Mucosa of descending colon (tissue), 3 donors: ENCODE measurements around the gene MBD3L3. TPM values are rescaled to one million over a fixed set of nuclear protein-coding genes. Genes with fewer than 3 reads are reported as not detected.

Experiments used
- ATAC-seq: fragments of 200-7000 bp; cut with Tn5 transposase; one replicate; pipeline ENCODE4 v1.9.1; 2020; ENCODE audit warnings: mild to moderate bottlenecking, moderate library complexity
- DNase-seq, 3 donors: peaks; one replicate each; pipeline ENCODE4 v3.0.0-alpha.2; 2020
- H3K36me3 ChIP-seq: fragments of 200-600 bp; one replicate; pipeline ENCODE4 v1.8.0; 2021; ENCODE audit warnings: low read depth, mild to moderate bottlenecking
- H3K4me1 ChIP-seq: fragments of 200-600 bp; one replicate; pipeline ENCODE4 v1.8.0; 2021; ENCODE audit warnings: low read depth, mild to moderate bottlenecking
- H3K4me3 ChIP-seq: fragments of 200-600 bp; one replicate; pipeline ENCODE4 v1.8.0; 2021; ENCODE audit warnings: mild to moderate bottlenecking
- H3K9me3 ChIP-seq: fragments of 200-600 bp; one replicate; pipeline ENCODE4 v1.8.0; 2021; ENCODE audit warnings: mild to moderate bottlenecking
- intact Hi-C, 2 donors: fragments of 100-400 bp; cut with DNase I in 1 of 2; cut with micrococcal nuclease in 1 of 2; formaldehyde crosslinking; loops; one replicate each; pipeline versions ENCODE4 v1.11.0 to v1.11.1; 2022; cut with DNase I, micrococcal nuclease
- total RNA-seq, 3 donors: library from RNA; stranded (reverse); fragmentation: NEBNext Ultra II Directional in 2 of 3; extraction: Animal tissue kit (Norgen Biotek cat#: 25700) in 2 of 3; gene quantifications; one replicate each; pipeline versions ENCODE4 v1.2.1 to v1.2.4, GENCODE V29; 2021 to 2023
- TF ChIP-seq, protein P1 (sequence below): fragments of 200-600 bp; IDR thresholded peaks from one replicate; pipeline ENCODE4 v1.8.0; 2022; ENCODE audit warnings: antibody characterized with exemption, mild to moderate bottlenecking
- donor health status: DM: no; HTN: no; CAD: no; lungs with moderate emphysema.
- donor health status: DM: no; HTN: no; CAD: no.
- donor health status: DM: no; HTN: yes; CAD: no.

MBD3L3 gene
- total RNA-seq, 3 donors from 2014 or later = not detected

DNA sequence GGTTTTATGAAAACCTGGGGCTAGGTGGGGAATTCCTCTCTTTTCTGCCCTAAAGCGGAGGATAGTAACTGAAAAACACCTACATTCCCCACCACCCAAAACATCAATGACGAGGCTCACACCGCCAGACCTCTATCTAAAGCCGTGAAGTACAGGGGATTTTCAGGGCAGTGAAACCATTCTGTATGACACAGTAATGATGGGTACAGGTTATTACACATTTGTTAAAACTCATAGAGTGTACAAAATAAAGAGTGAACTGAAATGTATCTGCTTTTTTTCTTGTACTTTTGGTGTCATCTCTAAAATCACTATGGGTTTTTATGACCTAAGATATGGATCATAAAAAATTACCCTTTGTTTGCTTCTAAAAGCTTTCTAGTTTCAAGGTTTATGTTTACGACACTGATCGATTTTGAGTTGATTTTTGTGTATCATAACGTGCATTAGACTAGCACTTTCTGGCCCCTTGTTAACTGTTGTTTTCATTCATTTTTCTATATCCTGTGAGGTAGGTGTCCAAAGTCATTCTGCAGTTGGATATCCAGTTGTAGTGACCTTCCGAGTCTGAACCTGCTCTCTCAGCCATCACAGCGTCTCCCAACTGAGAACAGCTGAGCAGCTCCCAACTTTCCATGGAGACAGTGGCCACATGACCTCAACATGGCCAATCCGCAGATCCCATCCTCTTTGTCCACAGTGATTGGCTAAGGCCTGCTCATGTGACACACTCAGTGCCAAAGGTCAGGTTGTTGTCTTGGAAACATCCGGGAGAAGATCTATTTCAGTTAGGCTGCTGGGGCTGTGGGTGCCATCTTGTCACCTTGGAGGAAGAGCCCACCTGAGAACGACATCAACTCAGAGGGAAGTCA is 47.5 kb downstream of the MBD3L3 start:
- intact Hi-C loops = no loop called here
- no peak for DNase-seq
- H3K36me3 ChIP-seq = no peaks in the 10 kb centered on the region
- TF ChIP-seq, protein P1, sequence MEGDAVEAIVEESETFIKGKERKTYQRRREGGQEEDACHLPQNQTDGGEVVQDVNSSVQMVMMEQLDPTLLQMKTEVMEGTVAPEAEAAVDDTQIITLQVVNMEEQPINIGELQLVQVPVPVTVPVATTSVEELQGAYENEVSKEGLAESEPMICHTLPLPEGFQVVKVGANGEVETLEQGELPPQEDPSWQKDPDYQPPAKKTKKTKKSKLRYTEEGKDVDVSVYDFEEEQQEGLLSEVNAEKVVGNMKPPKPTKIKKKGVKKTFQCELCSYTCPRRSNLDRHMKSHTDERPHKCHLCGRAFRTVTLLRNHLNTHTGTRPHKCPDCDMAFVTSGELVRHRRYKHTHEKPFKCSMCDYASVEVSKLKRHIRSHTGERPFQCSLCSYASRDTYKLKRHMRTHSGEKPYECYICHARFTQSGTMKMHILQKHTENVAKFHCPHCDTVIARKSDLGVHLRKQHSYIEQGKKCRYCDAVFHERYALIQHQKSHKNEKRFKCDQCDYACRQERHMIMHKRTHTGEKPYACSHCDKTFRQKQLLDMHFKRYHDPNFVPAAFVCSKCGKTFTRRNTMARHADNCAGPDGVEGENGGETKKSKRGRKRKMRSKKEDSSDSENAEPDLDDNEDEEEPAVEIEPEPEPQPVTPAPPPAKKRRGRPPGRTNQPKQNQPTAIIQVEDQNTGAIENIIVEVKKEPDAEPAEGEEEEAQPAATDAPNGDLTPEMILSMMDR = no peak
- no peaks in the 10 kb centered on the region for H3K9me3 ChIP-seq
- no peak overlapping the region for H3K4me3 ChIP-seq
- no peaks in the 10 kb centered on the region for H3K4me1 ChIP-seq
- ATAC-seq = no peak

DNA sequence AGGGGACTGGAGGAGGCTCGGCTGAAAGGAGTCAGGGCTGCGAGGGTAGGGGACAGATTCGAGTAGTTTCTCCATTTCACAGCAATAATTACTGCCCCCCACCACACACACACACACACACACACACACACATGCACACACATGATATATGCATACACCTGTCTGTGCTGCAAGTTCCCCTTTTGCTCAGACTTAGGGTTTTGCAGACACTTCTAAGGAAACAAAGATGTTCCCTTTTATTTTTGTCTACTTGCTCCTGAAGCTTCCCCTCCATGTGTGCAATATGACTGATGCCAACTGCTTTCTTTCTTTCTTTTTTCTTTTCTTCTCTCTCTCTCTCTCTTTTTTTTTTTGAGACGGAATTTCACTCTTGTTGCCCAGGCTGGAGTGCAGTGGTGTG is 50.6 kb downstream of the MBD3L3 start:
- ATAC-seq = no peak
- TF ChIP-seq, protein P1 = no peak
- DNase-seq = no peak

More for the DNA sequence above, 50.6 kb downstream of the MBD3L3 start:
- no peak overlapping the region for H3K4me3 ChIP-seq
- H3K9me3 ChIP-seq = no peaks in the 10 kb centered on the region
- no peaks in the 10 kb centered on the region for H3K4me1 ChIP-seq
- H3K36me3 ChIP-seq = no peaks in the 10 kb centered on the region
- intact Hi-C loops = no loop called here

Other genes with a start within 250 kb of the MBD3L3 start
- gene ADGRE1, start 171.1 kb downstream of the MBD3L3 start, total RNA-seq = under 1 TPM; 0.16 to 0.87 (median 0.29) TPM
- not detected for gene MBD3L2B, start 37.2 kb downstream of the MBD3L3 start, total RNA-seq
- not detected for gene MBD3L5, start 28.1 kb downstream of the MBD3L3 start, total RNA-seq
- gene MBD3L4, start 18.5 kb downstream of the MBD3L3 start, total RNA-seq = not detected
- gene MBD3L2, start 9.4 kb downstream of the MBD3L3 start, total RNA-seq = not detected
- gene ZNF557, start 11.0 kb upstream of the MBD3L3 start, total RNA-seq = 10 to 100 TPM in 1 of 3 donors, 1 to 10 TPM in 2; 8.5 to 10.3 (median 9.8) TPM
- gene INSR, start 235.7 kb upstream of the MBD3L3 start, total RNA-seq = 100 to 1,000 TPM in 1 of 3 donors, 10 to 100 TPM in 2; 74.9 to 109 (median 91.2) TPM